ENCODE results near the gene TRAP1.
A peak's percentile ranks its signal among the peaks of the same experiment; 100 is the strongest.

The TRAP1 gene

DNA sequence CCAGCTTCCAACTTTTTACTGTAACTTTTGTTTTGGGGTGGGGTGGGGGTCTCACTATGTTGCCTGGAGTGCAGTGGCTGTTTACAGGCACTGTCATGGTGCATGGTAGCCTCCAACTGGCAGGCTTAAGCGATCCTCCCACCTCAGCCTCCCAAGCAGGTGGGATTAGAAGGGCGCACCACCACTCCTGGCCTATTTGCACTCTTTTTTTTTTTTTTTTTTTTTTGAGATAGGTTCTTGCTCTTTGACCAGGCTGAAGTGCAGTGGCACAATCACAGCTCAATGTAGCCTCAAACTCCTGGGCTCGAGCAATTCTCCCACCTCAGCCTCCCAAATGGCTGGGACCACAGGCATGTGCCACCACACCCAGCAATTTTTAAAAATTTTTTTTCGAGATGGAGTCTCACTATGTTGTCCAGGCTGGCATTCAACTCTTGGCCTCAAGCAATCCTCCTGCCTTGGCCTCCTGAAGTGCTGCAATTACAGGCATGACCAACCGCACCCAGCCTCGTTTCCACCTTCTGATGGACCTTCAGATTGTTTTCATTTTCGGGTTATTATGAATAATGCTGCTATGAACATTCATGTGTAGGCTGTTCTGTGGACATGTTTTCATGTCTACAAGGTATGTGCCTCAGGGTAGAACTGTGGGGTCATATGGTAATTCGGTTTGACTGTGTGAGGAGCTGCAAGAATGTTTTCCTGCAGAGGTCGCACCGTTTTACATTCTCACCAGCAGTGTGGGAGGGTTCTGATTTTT is 10.9 kb downstream of the TRAP1 start:
- DNase-seq, result no peak

DNA sequence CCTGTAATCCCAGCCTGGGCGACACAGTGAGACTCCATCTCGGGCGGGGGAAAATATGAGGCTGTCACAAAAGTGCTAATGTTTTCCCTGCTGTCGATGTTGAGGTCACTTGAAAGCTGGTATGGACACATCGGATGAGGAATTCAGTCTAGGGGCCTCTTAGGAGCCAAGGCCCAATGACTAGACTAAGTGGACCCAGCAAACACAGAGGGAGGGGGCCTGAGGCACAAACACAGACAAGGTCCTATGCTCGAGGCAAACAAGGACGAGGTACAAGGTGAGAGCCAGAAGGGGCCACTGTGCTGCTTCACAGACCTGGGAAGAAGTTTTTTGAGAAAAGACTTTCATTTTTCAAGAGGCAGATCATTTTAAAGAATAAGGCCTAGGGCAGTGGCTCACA is 15.2 kb downstream of the TRAP1 start:
- no peak for DNase-seq

DNA sequence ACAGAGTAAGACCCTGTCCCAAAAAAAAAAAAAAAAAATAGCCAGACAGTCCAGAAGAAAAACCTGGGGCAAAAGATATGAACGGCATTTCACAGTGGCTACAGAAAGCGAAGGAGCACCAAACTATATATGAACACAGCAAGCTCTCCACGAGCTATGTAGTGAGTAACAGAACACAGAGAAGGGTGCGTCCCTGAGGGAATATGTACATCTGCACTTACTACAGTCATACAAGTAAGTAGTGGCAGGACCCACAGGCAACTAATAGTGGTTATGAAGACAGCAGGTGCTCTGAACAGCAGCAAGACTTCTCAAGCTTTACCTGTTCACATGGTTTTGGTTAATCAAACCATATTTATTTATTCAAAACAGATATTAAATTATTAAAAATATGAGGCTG is 15.8 kb downstream of the TRAP1 start:
- peak; percentile 15 for DNase-seq

DNA sequence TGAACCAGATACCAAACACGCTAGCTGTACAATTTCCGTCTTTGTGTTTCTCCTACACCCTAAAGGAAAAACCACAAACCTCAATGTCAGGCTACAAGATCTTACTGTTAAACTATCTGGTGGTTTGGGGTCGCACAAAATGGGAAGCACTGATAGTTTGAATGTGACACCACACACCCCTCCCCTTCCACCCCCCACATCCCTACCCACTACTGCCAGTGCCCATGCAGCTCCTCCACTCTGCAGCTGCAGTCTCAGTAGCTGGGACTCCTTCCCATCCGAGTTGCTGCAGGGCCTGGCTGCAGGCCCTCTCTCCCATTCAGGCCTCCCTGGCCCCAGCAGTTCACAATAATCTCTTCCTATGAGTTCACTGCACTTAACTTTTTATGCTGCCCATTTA is 18.4 kb downstream of the TRAP1 start:
- DNase-seq, result no peak

DNA sequence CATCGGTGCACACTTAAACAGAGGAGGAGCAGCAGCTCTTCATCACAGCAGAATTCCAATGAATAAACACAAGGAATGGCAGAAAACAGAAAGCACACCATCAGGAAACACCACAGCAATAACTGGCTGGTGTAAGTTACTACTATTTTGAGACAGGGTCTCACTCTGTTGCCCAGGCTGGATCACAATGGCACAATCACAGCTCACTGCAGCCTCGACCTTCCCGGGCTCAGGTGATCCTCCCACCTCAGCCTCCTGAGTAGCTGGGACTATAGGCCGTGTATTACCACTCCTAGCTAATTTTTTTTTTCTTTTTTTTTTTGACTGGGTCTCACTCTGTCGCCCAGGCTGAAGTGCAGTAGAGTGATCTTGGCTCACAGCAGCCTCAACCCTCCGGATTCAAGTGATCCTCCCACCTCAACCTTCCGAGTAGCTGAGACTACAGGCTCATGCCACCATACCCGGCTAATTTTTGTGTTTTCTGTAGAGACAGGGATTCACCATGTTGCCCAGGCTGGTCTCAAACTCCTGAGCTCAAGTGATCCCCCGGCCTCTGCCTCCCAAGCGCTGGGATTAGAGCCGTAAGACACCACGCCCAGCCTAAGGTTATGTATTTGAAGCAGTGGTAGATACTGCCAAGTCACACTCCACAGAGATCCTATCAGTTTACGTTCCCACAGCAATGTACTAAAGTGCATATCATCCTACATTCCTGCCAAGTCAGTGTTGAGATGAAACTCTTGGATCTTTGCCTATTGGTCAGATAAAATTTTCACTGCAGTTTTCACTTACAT is 20.7 kb downstream of the TRAP1 start:
- no peak for DNase-seq

DNA sequence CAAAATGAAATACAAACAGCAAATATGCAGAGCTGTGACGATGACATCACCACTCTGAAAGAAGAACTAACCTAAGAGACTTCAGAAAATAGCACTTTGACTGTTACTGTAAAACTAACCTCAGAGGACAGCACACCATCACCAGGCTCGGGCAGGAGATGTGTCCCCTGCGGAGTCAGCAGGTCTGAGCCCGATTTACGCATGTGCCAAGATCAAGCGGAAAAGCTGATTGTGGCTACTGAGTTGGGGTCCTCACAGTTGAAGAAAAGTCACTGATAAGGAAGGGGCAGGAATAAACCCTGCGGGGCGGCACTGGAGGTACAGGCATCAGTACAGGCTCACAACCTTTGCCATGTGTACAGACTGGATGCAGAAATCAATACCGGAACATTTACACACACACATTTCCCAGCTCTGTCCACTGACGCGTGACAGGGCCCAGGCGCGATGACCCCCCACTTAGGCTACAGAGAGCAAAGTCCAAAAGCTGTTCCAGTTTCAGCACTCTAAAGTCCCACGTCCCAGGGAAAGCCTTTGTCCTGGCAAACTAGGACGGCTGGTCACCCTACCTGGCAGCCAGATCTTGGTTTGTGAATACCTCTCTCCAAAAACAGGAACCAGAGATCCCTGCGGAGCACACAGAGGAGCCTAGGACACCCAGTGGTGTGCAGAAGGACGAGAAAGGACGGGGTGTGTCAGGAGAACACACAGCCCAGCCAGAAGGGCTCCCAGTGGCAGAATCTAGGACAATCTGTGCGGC is 21.5 kb downstream of the TRAP1 start:
- DNase-seq, result peak; percentile 36

DNA sequence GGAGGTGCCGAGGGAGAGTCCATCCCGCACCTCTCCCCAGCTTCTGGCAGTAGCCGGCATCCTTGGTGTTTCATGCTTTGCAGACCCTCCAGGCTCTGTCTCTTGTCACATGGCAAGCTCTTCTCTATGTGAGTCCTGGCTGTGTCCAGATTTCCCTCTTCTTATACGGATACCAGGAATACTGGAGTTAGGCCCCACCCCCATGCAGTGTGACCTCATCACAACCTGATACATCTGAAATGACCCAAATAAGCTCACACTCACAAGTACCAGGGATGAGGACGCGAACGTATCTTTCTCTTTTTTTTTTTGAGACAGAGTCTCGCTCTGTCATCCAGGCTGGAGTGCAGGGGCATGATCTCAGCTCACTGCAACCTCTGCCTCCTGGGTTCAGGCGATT is 23.3 kb downstream of the TRAP1 start:
- no peak for DNase-seq

DNA sequence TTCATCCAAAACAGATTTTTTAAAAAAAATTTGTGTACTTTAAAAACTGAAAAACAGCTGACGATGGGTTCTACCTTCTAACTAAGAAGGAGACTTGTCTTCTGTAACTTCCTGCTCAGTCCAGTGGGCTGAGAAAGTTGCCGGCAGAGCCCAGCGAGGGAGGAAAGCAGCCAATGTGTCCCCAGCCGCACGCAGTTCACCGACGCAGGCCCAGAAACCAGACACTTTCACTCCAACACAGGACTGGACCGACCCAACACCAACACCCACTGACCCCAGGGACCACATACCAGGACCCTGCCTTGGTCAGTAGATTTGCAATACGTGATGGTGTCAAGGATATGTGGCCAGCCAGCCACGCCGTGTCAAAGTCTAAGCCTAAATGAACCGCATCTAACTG is 25.6 kb downstream of the TRAP1 start:
- DNase-seq, result no peak

DNA sequence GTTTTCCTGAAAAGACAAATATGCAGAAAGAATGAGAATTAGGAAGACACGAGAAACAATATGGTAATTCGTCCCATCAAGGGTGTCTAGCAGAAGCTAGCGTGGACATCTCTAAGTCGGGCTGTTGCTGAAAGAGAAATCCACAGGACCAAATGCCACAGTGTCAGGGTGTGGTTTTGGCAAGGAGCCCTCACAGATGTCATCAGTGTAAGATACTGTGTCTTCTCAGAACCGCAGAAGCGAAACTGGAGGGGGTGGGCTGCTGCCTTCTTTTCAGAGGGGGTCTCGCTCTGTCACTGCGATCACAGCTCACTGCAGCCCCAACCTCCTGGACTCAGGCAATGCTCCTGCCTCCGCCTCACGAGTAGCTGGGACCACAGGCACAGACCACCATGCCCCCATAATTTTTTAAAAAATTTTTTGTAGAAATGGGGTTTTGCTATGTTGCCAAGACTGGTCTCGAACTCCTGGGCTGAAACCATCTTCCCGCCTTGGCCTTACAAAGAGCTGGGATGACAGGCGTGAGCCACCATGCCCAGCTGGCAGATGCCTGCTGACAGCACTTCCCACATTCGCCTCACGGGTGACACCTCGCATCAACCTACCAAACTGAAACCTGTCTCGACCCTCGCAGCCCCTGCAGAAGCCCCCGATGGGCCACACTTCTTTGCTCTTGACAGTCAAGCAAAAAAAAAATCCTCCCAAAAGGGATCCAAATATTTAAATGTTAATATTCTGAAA is 26.2 kb downstream of the TRAP1 start:
- DNase-seq, result no peak

DNA sequence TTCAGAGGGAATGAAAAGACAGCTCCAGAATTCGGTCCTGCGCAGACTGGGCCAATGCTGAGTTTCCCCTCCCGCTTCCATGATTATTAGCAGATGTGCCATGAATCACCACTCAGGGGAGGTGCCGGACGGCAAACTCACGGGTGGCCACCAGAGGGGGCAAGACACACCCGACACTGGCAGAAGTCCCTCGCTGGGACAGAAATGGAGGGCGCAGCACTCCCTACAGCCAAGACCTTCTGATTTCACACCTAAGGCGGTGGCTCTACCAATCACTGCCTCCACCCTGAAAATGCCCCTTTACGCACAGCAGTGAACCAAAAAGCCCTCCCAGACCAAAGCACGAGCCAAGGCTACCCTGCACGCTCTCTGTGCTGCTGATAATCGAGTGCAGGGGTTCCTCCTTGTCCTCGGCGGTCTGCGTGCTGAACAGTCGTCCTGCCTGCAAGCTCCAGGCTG is 26.8 kb downstream of the TRAP1 start:
- peak; percentile 22 for DNase-seq

DNA sequence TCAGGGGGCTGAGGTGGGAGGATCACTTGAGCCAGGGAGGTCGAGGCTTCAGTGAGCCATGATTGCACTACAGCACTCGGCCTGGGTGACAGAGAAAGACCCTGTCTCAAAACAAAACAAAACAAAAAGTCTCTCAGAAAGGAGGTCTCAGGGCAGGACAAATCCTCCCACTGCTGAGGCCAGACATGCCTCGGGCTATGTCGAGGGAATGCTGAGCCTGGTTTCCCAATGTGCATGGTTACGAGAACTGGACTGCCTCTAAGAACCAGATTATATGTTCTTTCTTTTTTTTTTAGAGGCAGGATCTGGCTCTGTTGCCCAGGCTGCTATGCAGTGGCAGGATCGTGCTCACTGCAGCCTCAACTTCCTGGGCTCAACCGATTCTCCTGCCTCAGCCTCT is 27.6 kb downstream of the TRAP1 start:
- no peak for DNase-seq

DNA sequence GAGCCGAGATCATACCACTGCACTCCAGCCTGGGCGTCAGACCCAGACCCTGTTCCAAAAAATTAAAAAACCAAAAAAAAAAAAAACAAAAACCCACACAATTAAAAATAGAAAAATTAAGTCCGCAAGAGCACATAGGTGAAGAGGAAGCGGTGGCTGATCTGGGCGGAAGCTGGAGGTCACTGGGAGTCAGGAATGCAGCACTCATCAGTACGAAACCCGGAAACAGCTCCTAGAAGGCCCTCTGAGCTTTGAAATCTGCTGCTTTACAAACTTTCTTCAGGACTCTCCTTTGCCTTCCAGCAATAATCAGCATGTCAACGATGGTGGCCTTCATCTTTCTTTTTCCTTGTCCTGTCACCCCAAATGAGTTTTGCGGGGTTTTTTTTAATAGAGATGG is 29.5 kb downstream of the TRAP1 start:
- DNase-seq, result no peak

DNA sequence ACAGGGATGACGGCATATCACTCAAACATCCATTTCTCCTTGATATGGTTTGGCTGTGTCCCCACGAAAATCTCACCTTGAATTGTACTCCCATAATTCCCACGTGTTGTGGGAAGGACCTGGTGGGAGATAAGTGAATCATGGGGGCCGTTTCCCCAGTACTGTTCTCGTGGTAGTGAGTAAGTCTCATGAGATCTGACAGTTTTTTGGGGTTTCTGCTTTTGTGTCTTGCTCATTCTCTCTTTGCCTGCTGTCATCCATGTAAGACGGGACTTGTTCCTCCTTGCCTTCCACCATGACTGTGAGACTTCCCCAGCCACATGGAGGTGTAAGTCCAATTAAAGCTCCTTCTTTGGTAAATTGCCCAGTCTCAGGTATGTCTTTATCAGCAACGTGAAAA is 30.3 kb downstream of the TRAP1 start:
- DNase-seq, result no peak

DNA sequence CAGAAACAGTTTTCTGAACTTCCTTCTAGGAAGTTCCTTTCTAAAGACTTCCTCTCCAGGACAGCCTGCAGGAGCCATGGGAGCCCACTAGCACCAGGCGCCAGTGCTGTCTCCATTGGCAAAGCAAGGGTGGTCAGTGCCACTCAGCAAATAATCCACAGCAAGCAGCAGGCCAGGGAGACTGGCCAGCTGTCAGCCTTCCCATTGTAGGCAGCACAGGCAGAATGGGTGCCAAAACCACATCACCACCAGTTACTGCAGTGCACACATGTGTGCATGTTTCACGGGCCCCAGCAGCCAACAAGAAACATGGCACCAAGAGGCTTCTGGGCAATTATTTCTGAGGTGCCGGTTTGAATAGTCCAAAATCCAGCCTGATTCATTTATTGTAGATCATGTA is 36.1 kb downstream of the TRAP1 start:
- no peak for DNase-seq

DNA sequence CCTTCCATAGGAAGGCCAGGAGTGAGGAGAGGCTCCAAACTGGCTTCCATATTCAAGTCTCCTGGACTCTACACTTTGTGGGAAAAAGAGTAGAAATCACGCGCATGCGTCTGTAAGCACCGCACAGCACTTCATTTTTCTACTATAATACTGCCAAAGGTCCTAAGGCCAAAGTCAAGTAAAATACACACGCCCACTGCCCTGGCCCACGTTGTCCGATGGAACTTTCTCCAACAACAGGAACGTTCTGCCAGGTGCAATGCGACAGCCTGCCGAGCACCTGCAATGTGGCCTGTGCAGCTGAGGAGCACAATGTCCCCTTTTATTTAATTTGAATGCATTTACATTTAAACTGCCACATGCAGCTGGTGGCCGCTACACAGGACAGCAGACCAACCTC is 39.3 kb downstream of the TRAP1 start:
- DNase-seq, result peak; percentile 16

DNA sequence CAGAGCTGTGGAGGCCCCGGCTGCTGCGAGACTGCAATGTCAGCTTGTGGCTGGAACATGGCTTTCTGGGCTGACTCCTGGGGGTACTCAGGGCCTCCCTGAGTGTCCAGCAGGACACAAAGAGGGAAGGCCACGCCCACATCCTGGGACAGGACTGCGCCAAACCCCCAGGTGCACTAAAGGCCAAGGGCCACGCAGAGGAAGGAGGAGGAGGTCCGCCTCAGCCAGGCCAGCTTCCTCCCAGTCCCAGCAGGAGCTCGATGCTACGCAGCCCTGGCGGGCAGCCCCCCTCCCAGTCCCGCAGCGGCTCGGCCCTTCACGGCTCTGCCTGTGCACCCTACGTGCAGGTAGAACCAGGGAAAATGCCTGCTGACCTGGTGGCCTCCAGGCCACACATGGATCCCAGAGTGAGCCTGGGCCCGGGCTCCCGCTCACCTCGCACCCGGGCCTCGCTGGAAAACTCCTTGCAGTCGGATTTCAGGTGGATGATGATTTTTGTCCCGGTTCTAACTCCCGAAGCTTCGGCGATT is 41.7 kb downstream of the TRAP1 start:
- DNase-seq, result no peak

DNA sequence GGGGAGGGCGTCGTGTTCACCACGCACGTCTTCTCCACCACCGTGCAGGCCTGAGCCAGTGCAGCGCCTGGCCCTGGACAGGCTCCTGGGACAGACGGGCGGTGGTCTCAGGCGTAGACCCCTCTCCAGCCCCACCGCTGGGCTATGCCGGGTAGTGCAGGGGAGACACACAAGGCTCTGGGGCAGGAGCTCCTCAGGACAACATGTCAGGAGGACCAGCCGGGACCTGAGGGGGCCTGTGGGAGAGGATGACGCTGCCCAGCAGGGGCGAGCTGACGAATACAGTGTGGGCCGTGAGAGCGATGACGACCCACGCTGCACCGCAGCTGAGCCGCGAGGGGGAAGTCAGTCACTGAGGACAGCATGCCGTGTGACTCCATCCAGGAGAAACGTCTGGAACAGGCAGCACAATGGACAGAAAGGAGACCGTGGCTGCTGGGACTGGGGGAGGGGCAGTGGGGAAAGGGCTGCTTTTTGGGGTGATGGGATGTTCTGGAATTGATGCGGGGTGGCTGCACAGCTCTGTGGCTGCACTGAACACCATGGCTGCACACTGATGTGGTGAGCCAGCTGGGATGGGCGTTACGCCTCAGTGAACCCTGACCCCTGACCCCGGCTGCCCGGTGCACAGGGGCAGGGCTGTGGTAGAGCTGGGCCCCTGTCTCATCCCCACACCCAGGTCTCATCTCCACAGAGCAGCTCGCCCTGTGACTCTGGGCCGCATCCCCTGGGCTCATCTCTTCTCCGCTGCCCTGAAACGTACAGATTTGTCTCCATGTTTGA is 42.6 kb downstream of the TRAP1 start:
- DNase-seq, result no peak

DNA sequence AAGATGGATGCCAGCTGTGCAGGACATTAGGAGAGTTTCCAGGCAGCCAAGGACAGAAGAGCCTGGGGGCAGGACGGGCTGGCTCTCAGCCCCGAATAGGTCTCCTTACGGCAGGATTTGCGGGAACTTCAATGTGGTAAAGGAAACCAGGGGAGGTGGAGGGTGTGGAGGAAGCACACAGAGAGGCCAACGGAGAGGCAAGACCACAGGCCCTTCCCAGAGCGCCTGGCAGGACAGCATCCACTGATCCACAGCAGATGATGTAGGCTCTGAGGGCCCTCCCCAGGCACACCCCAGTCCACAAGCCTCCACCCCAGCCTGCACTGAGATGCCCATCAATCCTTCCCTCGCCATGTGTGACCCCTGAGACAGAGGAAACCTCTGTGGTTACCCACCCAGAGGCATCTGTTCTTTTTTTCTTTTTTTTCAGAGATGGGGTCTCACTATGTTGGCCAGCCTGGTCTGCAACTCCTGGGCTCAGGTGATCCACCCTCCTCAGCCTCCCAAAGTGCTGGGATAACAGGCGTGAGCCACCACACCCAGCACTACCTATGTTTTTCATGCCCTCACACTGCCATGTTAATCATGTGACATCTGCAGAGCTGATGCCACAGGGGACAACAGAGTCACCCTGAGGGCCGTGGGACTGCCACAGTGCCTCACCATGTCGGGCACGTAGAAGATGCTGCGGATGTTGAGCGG is 43.5 kb downstream of the TRAP1 start:
- no peak for DNase-seq

DNA sequence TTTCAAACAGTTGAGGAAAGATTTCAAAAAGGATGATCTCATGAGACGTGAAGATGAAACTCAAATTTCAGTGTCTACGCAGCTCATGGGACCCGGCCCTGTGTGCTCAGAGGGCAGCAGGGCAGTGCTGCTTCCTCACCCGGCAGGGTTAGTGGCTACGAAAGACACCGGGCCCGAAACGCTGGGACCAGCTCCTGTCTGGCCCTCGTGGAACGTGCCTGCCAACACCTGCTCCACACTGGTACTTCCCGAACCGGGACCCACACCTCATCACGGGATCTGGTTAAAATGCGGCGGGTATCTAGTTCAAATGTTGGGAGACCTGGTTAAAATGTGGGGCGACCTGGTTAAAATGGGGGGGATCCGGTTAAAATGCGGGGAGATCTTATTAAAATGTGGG is 44.1 kb downstream of the TRAP1 start:
- DNase-seq, result no peak

DNA sequence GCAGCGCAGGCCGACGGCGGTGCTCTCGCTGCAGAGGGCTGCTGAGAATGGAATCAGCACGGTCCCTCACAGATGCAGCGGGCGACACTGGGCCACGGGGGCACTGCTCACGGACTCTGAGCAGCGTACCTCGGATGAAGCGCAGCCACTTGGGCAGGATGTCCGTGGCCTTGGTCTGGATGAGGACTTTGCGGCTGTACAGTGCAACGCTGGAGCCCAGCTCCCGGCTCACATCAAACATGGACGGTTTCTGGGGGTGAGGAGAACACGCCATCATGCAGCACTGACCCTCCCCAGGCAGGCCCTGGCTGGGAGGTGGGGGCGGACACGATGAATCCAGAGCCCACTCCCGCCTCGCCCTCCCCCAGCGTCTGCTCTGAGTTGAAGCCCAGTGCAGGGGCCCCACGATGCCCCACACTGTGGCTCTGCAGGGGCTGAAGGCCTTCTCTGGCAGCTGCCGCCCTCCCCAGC is 44.7 kb downstream of the TRAP1 start:
- no peak for DNase-seq

DNA sequence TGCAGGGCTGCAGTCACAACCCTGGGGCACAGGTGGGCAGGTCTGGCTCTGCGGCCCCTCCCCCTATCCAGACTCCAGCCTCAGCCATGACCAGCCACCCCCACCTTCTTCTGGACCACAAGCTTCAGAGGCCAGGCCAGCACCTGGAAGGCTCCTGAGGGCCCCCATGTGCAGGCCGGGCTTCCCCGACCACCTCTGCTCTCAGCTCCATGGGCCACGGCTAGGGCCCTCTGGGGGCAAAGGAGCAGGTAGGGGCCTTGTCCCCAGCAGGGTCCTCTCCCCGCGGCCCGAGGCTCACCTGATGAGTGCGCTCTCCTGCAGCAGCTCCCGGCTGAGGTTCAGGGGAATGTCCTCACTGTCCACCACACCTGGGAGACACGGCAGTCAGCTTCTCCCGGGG is 45.9 kb downstream of the TRAP1 start:
- no peak for DNase-seq

Measured in NCI-H526 treated with DMSO at 0.1 percent for 48 hours (cell line).